ENCODE data around the gene ATOSB. TPM values are rescaled to one million over a fixed set of nuclear protein-coding genes. Genes with fewer than 3 reads are reported as not detected.
"Not testable (repeated sequence)": the region's sequence is repeated elsewhere in the genome, so short reads cannot be mapped to it uniquely, and the experiment has no call there.

ATOSB gene
- 5.6 TPM for polyA plus RNA-seq (2013, experiment 1 of 2)
- 6.1 TPM for polyA plus RNA-seq (2013, experiment 2 of 2)

- Histone ChIP-seq H3K9me3 (ENCODE audit: insufficient read depth, low read depth, low read length) (no peaks in the 10 kb centered on the region), H3K27ac (ENCODE audit: low read depth, low read length) (peak within 1 kb of the TSS; percentile 83), H3K27me3 (ENCODE audit: insufficient read depth, low read length) (no peaks in the 10 kb centered on the region), H3K4me1 (ENCODE audit: insufficient read depth, low read length) (peaks cover 29% of the 10 kb centered on the region), H3K9ac (ENCODE audit: low read depth, low read length) (peak within 1 kb of the TSS; percentile 59), H3K4me3 (ENCODE audit: low read length) (peak within 1 kb of the TSS; percentile 75), H3K36me3 (ENCODE audit: insufficient read depth, low read length) (no peaks in the 10 kb centered on the region)
- WGBS: under 1% methylated on average over 54 of the region's 54 CpGs
These were observed at the start of gene ATOSB for GRCh38 chr9:35115680-35116538. Gene ATOSB (minus strand): TSS chr9:35115862. CDS start chr9:35108274, 7,588 bp downstream.

- 91% methylated on average over 3 of the region's 3 CpGs for WGBS
- Histone ChIP-seq H3K4me3 (ENCODE audit: low read length) (no peak overlapping the region), H3K9me3 (ENCODE audit: insufficient read depth, low read depth, low read length) (no peaks in the 10 kb centered on the region), H3K36me3 (ENCODE audit: insufficient read depth, low read length) (no peaks in the 10 kb centered on the region), H3K4me1 (ENCODE audit: insufficient read depth, low read length) (peaks cover 12% of the 10 kb centered on the region), H3K27ac (ENCODE audit: low read depth, low read length) (no peak overlapping the region), H3K9ac (ENCODE audit: low read depth, low read length) (no peak overlapping the region), H3K27me3 (ENCODE audit: insufficient read depth, low read length) (no peaks in the 10 kb centered on the region)
These were observed 49.0 kb upstream of the ATOSB start for GRCh38 chr9:35164711-35165110.

GRCh38 chr9:35163413-35163812 lies 47.8 kb upstream of the ATOSB start:
- no peaks in the 10 kb centered on the region for H3K27me3 ChIP-seq (ENCODE audit: insufficient read depth, low read length)
- no peaks in the 10 kb centered on the region for H3K36me3 ChIP-seq (ENCODE audit: insufficient read depth, low read length)
- peaks cover 10% of the 10 kb centered on the region for H3K4me1 ChIP-seq (ENCODE audit: insufficient read depth, low read length)
- H3K9me3 ChIP-seq (ENCODE audit: insufficient read depth, low read depth, low read length): no peaks in the 10 kb centered on the region
- no peak overlapping the region for H3K9ac ChIP-seq (ENCODE audit: low read depth, low read length)
- peak overlapping the region; percentile 90 for H3K4me3 ChIP-seq (ENCODE audit: low read length)
- H3K27ac ChIP-seq (ENCODE audit: low read depth, low read length): no peak overlapping the region
- 80% methylated on average over 3 of the region's 3 CpGs for WGBS

- Histone ChIP-seq H3K27me3 (ENCODE audit: insufficient read depth, low read length) (no peaks in the 10 kb centered on the region), H3K27ac (ENCODE audit: low read depth, low read length) (no peak overlapping the region), H3K36me3 (ENCODE audit: insufficient read depth, low read length) (no peaks in the 10 kb centered on the region), H3K4me3 (ENCODE audit: low read length) (peak overlapping the region; percentile 90), H3K4me1 (ENCODE audit: insufficient read depth, low read length) (peaks cover 15% of the 10 kb centered on the region), H3K9ac (ENCODE audit: low read depth, low read length) (peak overlapping the region; percentile 73), H3K9me3 (ENCODE audit: insufficient read depth, low read depth, low read length) (no peaks in the 10 kb centered on the region)
- WGBS: 30% methylated on average over 9 of the region's 11 CpGs
These were observed 47.1 kb upstream of the ATOSB start for GRCh38 chr9:35162605-35163315.

GRCh38 chr9:35161713-35162604 lies 46.3 kb upstream of the ATOSB start, which contains the start of gene UNC13B:
Gene UNC13B (plus strand): TSS chr9:35162009. CDS start chr9:35162284, 275 bp downstream.
- under 1% methylated on average over 70 of the region's 70 CpGs for WGBS
- H3K9ac ChIP-seq (ENCODE audit: low read depth, low read length): peak within 1 kb of the TSS; percentile 73
- H3K27ac ChIP-seq (ENCODE audit: low read depth, low read length): peak within 1 kb of the TSS; percentile 56; the same call in 1 of the 2 replicates
- no peaks in the 10 kb centered on the region for H3K9me3 ChIP-seq (ENCODE audit: insufficient read depth, low read depth, low read length)
- H3K27me3 ChIP-seq (ENCODE audit: insufficient read depth, low read length): no peaks in the 10 kb centered on the region
- no peaks in the 10 kb centered on the region for H3K36me3 ChIP-seq (ENCODE audit: insufficient read depth, low read length)
- H3K4me1 ChIP-seq (ENCODE audit: insufficient read depth, low read length): peaks cover 20% of the 10 kb centered on the region
- peak within 1 kb of the TSS; percentile 90 for H3K4me3 ChIP-seq (ENCODE audit: low read length)

- Histone ChIP-seq H3K27me3 (ENCODE audit: insufficient read depth, low read length) (no peaks in the 10 kb centered on the region), H3K9me3 (ENCODE audit: insufficient read depth, low read depth, low read length) (0 out of 2 replicates have a peak, but pooled peaks cover 3% of the 10 kb centered on the region), H3K27ac (ENCODE audit: low read depth, low read length) (peak overlapping the region; percentile 42), H3K9ac (ENCODE audit: low read depth, low read length) (no peak overlapping the region), H3K36me3 (ENCODE audit: insufficient read depth, low read length) (no peaks in the 10 kb centered on the region), H3K4me1 (ENCODE audit: insufficient read depth, low read length) (peaks cover 31% of the 10 kb centered on the region), H3K4me3 (ENCODE audit: low read length) (no peak overlapping the region)
- 85% methylated on average over 10 of the region's 10 CpGs for WGBS
These were observed 43.0 kb upstream of the ATOSB start for GRCh38 chr9:35158501-35159280.

- H3K9ac ChIP-seq (ENCODE audit: low read depth, low read length); H3K9me3 ChIP-seq (ENCODE audit: insufficient read depth, low read depth, low read length); H3K4me3 ChIP-seq (ENCODE audit: low read length); H3K36me3 ChIP-seq (ENCODE audit: insufficient read depth, low read length); H3K27me3 ChIP-seq (ENCODE audit: insufficient read depth, low read length): not testable (repeated sequence)
- H3K27ac ChIP-seq (ENCODE audit: low read depth, low read length): peak overlapping the region; percentile 64; the same call in 1 of the 2 replicates
- peaks cover 28% of the 10 kb centered on the region for H3K4me1 ChIP-seq (ENCODE audit: insufficient read depth, low read length)
- WGBS: 53% methylated on average over 5 of the region's 6 CpGs
These were observed 42.2 kb upstream of the ATOSB start for GRCh38 chr9:35157836-35158235.

- 0 out of 2 replicates have a peak, but pooled peaks cover 3% of the 10 kb centered on the region for H3K9me3 ChIP-seq (ENCODE audit: insufficient read depth, low read depth, low read length)
- H3K27me3 ChIP-seq (ENCODE audit: insufficient read depth, low read length): no peaks in the 10 kb centered on the region
- H3K36me3 ChIP-seq (ENCODE audit: insufficient read depth, low read length): no peaks in the 10 kb centered on the region
- 0 out of 2 replicates have a peak overlapping the region, but pooled peaks have one; percentile 4 for H3K27ac ChIP-seq (ENCODE audit: low read depth, low read length)
- H3K4me1 ChIP-seq (ENCODE audit: insufficient read depth, low read length): peaks cover 26% of the 10 kb centered on the region
- H3K4me3 ChIP-seq (ENCODE audit: low read length): 0 out of 2 replicates have a peak overlapping the region, but pooled peaks have one; percentile 3
- no peak overlapping the region for H3K9ac ChIP-seq (ENCODE audit: low read depth, low read length)
These were observed 41.1 kb upstream of the ATOSB start for GRCh38 chr9:35156781-35157180.

- Histone ChIP-seq H3K36me3 (ENCODE audit: insufficient read depth, low read length) (no peaks in the 10 kb centered on the region), H3K27ac (ENCODE audit: low read depth, low read length) (no peak overlapping the region), H3K9me3 (ENCODE audit: insufficient read depth, low read depth, low read length) (peaks cover 24% of the 10 kb centered on the region; the same call in 1 of the 2 replicates), H3K4me1 (ENCODE audit: insufficient read depth, low read length) (peaks cover 16% of the 10 kb centered on the region; the same call in 1 of the 2 replicates), H3K9ac (ENCODE audit: low read depth, low read length) (no peak overlapping the region), H3K4me3 (ENCODE audit: low read length) (no peak overlapping the region), H3K27me3 (ENCODE audit: insufficient read depth, low read length) (no peaks in the 10 kb centered on the region)
- 91% methylated on average over 9 of the region's 9 CpGs for WGBS
These were observed 37.3 kb upstream of the ATOSB start for GRCh38 chr9:35152926-35153325.
